Fibroblast of skin of right biceps (primary cell): ENCODE measurements around the gene LRRC23.
"Not testable (repeated sequence)": the region's sequence is repeated elsewhere in the genome, so short reads cannot be mapped to it uniquely, and the experiment has no call there.

Experiments
- DNase-seq: peaks from one replicate; pipeline ENCODE4 v3.0.0-alpha.2; 2013

LRRC23 gene, protein sequence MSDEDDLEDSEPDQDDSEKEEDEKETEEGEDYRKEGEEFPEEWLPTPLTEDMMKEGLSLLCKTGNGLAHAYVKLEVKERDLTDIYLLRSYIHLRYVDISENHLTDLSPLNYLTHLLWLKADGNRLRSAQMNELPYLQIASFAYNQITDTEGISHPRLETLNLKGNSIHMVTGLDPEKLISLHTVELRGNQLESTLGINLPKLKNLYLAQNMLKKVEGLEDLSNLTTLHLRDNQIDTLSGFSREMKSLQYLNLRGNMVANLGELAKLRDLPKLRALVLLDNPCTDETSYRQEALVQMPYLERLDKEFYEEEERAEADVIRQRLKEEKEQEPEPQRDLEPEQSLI

DNA sequence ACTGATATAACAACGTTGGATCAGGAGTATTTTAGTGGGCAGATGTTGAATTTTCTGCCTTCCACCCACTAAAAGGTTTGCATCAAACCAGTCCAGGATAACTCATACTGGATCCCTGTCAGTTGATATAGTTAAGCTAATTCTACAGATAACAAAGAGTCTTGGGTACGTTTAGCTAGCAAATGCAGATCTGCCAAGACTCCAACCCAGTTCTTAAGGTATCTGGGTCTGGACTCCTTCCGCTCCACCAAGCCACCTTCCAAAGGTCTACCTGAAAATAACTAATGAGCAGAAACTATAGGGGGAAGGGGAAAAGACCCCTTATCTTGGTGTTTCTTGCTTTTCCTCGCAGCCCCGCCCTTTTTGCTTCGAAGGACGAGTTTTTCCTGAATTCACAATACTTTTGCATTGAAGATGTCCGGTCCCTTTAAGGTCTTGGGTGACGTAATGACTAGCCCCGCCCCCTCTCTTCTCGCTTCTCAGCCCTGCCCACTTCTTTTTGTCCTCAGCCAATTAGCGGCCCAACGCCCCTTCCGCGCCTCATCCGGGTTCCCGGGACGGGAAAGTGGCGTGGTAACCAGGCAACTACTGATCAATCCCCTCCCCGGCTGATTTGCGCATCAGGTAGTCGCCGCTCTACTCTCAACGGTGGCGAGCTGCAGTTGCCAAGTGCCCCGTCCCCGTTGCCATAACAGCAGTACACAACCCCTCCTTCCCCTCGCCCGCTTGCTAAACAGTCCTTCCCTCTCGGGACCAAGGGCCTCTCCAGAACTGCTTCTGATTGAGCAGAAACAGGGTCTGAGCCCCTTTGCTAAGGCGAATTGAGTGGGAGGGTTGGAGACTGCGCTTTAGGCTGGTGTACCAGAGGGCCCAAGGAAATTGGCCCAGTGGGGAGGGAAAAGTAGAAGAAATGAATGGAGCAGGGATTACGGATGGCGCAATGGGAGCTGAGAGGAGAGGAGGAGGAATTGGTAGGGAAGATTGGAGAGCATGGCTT, at the start of gene LRRC23:
Gene LRRC23 (plus strand): TSS at position 543 of the 997 bp plus-strand sequence. CDS start 812 bp downstream, outside the sequence.
- peak; percentile 96 for DNase-seq

DNA sequence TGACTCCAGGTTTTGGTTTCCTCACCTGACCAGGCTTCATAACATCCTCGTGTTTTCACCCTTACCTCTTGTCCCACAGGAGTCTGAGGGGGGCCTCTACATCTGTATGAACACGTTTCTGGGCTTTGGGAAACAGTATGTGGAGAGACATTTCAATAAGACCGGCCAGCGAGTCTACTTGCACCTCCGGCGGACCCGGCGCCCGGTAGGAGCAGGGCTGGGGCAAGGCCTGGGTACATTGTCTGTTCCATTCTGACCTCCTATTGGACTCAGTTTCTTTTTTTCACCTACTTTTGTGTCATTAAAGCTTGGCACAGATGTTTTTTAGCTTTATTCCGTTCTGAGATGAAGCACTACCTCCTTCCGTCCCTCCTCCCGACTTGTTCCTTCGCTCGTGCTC, 49.3 kb upstream of the LRRC23 start:
- no peak for DNase-seq

DNA sequence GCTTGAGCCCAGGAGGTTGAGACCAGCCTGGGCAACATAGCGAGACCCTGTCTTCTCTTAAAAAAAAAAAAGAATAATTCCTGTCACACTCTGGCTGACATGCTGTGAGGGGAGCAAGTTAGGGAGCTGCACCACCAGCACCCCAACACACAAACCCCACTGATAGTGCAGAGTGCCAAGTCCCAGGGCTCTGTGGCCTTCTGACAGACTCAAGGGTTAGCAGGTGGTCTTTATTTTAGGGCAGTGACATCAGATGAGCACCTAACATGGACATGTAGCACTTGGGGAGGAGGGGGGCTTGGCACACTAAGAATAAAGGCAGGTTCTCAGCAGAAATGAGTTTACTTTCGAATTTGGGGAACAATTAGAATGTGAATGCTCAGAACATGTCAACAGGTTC, 45.8 kb upstream of the LRRC23 start:
- DNase-seq, result no peak

DNA sequence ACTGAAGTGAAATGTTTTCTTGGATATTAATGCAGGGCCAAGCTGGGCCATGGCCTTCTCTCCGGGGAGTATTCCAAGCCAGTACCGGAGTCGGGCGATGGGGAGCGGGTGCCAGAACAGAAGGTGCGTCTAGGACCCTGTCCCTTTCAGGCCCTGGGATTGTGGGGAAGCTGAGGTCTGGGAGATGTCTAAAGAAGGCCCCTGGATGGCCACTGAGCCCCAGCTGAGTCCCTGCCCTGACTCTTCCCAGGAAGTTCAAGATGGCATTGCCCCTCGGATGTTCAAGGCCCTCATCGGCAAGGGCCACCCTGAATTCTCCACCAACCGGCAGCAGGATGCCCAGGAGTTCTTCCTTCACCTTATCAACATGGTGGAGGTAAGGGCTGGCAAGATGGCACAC, 44.5 kb upstream of the LRRC23 start:
- DNase-seq, result no peak

DNA sequence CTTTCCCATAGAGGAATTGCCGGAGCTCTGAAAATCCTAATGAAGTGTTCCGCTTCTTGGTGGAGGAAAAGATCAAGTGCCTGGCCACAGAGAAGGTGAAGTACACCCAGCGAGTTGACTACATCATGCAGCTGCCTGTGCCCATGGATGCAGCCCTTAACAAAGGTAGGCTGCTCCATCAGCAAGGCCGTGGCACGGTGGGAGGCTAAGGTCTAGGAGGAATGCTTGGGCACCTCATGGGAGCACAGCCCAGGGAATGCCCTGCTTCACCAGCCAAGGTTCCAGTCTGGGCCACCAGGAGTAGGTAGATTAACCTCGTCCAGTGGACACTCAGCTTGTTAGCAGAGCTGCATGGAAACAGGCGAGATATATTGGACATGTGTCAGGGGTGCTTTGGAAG, 43.7 kb upstream of the LRRC23 start:
- no peak for DNase-seq

DNA sequence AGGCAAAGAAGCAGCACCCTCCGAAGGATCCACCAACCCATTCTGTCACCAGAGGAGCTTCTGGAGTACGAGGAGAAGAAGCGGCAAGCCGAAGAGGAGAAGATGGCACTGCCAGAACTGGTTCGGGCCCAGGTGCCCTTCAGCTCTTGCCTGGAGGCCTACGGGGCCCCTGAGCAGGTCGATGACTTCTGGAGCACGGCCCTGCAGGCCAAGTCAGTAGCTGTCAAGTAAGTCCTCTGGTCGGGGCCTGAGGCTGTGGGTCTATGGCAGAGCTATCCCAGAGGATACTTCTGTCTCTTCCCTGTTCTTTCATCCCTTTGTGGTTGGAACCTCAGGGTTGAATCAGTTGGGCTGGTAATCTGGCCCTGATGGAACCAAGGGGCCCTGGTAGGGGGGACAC, 43.2 kb upstream of the LRRC23 start:
- no peak for DNase-seq

DNA sequence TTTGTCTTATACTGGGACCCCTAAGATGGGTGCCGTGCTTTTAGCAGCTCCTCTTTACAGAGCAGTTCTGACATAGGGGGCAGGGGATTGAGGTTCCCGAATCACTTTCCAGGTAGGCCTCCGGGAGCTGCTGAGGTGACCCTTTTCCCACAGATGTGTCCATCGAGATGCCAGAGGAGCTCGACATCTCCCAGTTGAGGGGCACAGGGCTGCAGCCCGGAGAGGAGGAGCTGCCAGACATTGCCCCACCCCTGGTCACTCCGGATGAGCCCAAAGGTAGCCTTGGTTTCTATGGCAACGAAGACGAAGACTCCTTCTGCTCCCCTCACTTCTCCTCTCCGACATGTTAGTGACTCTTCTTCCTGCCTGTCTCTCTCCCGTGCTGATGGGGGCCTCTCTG, 41.6 kb upstream of the LRRC23 start:
- DNase-seq, result no peak

DNA sequence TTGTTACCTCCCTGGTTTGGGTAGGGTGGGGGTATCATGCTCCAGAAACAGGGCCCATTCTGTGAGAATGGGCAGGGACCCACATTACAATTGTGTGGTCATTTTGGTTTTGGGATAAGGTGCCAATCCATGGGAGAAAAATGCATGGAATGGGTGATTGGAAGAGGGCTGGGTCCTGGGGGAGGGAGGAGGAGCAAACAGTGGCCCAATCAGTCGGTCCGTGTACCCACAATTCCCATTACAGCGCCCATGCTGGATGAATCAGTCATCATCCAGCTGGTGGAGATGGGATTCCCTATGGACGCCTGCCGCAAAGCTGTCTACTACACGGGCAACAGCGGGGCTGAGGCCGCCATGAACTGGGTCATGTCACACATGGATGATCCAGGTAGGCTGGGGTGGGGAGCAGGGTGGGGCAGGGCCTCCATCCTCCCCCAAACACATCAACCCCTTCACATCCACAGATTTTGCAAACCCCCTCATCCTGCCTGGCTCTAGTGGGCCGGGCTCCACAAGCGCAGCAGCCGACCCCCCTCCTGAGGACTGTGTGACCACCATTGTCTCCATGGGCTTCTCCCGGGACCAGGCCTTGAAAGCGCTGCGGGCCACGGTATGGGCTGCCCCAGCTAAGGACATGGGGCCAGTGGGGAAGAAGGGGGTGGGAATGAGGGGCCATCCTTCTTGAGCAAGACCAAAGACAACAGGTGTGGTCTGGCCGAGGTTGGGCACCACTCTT, 40.9 kb upstream of the LRRC23 start:
- DNase-seq, result peak; percentile 33

DNA sequence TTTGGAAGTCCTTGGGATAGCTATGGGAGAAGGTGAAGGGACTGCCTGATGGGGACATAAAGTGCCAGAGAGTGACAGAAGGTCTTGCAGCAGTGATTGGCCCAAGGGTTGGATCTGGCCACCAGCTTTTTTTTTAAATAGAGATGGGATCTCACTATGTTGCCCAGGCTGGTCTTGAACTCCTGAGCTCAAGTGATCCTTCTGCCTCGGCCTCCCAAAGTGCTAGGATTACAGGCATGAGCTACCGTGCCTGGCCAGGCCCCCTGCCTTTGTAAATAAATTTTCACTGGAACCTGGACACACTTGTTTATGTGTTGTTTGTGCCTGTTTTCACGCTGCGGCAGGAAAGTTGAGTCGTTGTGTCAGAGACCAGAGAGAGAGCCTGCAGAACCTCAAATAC, 39.3 kb upstream of the LRRC23 start:
- DNase-seq, result not testable (repeated sequence)

DNA sequence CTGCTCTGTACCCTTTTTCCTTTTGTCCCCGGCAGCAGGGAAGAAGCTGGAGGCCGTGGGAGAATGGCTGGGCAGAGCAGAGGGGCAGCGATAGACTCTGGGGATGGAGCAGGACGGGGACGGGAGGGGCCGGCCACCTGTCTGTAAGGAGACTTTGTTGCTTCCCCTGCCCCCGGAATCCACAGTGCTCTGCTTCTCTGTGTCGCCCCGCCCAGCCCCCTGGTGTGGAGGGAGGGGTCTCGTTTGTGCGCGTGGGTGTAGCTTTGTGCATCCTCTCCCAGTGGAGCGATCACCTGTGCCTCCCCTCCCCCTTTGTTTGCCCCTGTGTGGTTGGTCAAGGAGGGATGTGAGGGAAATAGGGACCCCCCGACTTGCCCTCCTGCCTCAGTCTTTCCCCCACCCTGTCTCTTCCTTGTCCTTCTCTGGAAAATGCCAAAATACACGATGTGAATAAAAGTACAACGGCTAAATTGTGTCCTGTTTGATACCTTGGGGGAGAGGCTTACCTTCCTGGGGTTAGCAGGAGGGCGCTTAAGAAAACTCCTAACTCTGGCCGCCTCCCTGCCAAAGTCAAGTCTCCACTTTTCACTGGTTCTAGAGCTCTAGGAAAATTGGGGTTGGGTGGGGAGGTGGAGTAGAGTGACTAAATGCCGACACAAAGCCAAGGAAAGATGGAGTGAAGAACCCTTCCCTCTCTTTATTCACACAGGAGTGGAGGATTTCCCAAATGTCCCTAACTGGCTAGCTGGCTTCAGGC, 38.3 kb upstream of the LRRC23 start:
- DNase-seq, result no peak

DNA sequence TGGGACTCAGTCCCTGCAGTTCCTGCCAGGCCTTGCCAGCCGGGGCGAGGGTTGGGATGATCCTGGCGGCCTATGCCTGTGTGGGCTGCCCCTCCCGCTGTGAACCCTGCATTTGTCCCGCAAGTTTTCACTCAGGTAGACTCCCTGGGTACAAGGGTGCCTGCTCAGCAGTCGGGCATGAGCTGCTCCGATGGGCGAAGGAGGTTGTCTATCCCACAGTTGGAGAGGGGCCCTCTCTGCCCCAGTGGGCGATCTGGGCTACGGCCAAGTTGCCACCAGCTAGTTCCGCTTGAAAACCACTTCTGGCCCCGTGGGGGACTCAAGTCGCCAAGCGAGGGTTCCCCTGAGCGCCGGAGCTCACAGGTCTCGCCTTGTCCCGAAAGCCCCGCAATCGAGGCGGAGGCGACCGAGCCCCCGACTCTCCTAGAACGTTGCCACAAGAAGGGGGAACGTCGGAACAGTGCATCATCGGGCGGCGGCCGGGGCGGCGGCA, 37.7 kb upstream of the LRRC23 start:
- no peak for DNase-seq

DNA sequence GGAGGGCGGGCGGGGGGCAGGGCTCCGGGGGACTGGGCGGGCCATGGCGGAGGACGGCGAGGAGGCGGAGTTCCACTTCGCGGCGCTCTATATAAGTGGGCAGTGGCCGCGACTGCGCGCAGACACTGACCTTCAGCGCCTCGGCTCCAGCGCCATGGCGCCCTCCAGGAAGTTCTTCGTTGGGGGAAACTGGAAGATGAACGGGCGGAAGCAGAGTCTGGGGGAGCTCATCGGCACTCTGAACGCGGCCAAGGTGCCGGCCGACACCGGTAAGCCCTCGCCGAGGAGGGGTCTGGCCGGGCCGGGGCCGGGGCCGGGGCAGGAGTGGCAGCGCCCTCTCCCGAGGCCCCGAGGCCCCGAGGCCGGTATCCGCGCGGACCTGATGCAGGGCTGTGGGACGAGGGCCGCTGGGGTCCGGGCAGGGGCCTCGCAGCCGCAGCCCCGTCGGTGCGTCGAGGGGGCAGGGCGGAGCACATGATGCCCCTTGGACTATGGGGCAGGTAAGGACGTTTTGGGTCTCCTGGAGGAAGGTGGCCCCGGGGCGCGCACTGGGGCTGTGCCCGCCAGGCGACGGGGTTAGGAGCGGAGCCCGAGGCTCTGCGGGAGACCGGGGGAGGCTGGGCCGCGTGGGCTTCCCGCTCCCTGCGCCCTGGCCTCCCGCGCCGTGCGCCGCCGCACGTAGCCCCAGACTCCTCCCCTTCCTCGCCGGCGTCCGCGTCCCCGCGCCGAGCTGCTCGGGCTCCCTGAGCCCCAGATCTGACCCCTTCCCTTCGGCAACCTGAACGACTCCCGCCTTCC, 37.0 kb upstream of the LRRC23 start, which contains the start of gene TPI1:
Gene TPI1 (plus strand): TSS at position 119 of the 798 bp plus-strand sequence. CDS start 36 bp downstream, at position 155.
- peak; percentile 84 for DNase-seq

DNA sequence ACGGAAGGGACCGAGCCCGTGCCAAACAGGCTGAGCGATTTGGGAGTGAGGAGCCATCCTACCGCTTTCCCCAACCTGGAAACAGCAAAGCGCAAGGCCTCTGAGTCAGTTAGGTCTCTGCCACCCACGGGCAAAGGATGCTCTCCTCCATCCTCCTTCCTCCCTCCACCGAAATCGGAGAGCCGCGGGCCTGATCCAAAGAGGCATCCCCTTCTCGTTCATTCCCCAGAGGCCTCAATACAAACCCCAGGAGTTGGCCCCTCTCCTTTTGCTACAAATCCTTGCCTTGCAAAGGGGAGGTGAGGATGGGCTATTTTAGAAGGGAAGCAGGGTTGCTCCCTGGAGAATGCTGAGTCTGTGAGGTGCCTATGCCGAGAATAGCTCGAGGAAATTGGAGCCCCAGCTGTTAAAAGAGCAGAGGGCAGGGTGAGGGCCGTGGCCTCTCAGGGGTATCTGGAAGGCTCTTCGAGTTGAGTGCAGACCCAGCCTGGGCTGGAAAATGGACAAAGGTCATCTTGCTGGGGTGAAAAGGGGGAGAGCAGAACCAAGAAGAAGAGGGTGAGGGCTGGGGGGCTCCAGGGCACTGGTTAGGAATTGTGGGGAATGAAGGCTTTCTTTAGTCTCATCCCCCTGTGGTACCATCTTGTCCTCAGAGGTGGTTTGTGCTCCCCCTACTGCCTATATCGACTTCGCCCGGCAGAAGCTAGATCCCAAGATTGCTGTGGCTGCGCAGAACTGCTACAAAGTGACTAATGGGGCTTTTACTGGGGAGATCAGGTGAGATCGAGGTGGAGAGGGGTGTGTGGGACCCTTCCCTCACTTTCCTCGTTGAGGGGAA, 36.2 kb upstream of the LRRC23 start:
- peak; percentile 40 for DNase-seq

DNA sequence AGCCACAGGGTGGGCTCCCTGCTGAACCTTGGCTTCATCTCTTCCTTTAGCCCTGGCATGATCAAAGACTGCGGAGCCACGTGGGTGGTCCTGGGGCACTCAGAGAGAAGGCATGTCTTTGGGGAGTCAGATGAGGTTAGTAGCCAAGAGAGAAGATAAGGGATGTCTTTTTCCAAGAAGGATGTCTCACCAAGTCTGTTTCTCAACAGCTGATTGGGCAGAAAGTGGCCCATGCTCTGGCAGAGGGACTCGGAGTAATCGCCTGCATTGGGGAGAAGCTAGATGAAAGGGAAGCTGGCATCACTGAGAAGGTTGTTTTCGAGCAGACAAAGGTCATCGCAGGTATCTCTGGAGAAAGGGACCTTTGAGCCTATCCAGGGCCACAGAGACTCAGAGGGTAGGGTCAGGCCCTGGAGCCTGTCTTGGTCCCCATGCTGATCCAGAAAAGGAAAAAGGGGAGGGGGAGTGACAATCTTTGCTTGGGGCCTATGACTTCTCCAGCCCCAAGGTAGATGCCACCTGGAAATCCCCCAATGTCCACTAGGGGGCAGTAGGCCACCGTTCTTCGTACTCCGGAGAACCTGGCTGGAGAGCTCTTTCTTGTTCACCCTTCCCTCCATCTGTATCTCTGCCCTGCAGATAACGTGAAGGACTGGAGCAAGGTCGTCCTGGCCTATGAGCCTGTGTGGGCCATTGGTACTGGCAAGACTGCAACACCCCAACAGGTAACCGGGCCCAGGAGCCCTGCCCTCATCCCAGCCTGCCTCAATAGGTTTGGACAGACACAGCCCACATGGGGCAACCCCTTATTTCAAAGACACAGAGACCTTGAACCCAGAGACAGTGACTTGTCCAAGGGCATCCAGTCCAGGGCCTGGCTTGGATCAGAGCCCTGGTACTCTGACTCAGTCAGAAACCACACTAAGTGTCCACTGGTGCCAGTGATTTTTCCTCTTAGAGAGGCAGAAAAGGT, 35.3 kb upstream of the LRRC23 start:
- DNase-seq, result peak; percentile 68

DNA sequence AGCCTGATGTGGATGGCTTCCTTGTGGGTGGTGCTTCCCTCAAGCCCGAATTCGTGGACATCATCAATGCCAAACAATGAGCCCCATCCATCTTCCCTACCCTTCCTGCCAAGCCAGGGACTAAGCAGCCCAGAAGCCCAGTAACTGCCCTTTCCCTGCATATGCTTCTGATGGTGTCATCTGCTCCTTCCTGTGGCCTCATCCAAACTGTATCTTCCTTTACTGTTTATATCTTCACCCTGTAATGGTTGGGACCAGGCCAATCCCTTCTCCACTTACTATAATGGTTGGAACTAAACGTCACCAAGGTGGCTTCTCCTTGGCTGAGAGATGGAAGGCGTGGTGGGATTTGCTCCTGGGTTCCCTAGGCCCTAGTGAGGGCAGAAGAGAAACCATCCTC, 34.3 kb upstream of the LRRC23 start:
- DNase-seq, result not testable (repeated sequence)

DNA sequence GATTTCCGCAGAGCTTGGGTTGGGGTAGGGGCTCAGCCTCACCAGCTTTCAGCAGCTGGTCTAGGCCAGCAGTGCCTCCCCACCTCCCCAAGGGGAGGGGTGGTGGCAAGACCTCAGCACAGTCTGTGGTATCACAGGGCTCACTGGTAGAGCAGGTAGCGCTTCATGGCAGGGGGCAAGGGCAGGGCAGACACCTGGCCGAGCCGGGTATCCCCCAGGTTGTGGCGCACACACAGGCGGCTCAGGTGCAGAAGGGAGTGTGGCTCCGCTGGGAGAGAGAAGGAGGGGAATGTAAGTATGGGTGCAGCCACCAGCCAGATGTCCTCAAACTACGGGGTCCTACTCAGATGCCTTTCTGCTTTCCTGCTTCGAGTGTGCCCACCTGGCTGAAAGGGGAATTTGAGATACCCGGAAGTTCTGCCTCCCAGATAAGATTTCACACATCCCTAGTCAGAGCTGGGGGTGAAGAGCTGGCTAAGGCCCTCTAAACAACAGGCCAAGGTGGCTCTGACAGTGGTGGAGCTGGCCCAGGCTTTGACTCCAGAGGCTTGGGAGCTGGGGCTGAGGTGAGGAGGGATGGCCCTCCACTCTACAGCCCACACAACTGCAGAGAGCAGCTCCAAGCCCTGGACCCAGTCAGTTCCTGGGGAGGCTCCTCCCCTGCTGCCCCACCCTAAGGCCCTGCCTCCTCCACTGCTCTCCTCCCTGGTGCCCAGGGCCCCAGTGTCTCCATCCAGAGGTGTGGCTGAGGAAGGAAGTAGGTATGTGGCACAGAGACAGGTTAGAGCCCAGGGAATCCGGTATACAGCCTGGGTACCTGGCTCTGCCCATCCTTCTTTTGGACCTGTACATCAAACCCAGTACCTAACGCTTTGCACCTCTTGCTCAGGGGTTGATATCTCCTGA, 33.3 kb upstream of the LRRC23 start:
- peak; percentile 29 for DNase-seq
